ENCODE results near the gene DCAKD. TPM values are rescaled to one million over a fixed set of nuclear protein-coding genes. Genes with fewer than 3 reads are reported as not detected.

DCAKD gene
- total RNA-seq, 2 donors from 2014 or later, result 13.5 to 20.3 TPM

- peaks cover 72% of the 10 kb centered on the region for H3K27me3 Mint-ChIP-seq
- no peak for ATAC-seq
- no peak overlapping the region for H3K27ac Mint-ChIP-seq
- H3K9me3 ChIP-seq (ENCODE audit: control insufficient read depth, low read length, poor library complexity, severe bottlenecking), result no peaks in the 10 kb centered on the region
- DNase-seq, result no peak
- peaks cover 7% of the 10 kb centered on the region for H3K36me3 Mint-ChIP-seq (ENCODE audit: low read depth)
- no peak overlapping the region for H3K4me3 Mint-ChIP-seq
- no peaks in the 10 kb centered on the region for H3K4me1 Mint-ChIP-seq
Observed at GRCh38 chr17:44978807-44979206, 72.6 kb downstream of the DCAKD start.

GRCh38 chr17:44977814-44978550 is 73.5 kb downstream of the DCAKD start:
- ATAC-seq, result no peak
- no peak for DNase-seq
- no peak overlapping the region for H3K27ac Mint-ChIP-seq
- peaks cover 74% of the 10 kb centered on the region for H3K27me3 Mint-ChIP-seq
- H3K4me3 Mint-ChIP-seq, result no peak overlapping the region
- H3K9me3 ChIP-seq (ENCODE audit: control insufficient read depth, low read length, poor library complexity, severe bottlenecking), result no peaks in the 10 kb centered on the region
- peaks cover 7% of the 10 kb centered on the region for H3K36me3 Mint-ChIP-seq (ENCODE audit: low read depth)
- H3K4me1 Mint-ChIP-seq, result no peaks in the 10 kb centered on the region

- peaks cover 83% of the 10 kb centered on the region for H3K27me3 Mint-ChIP-seq
- H3K4me1 Mint-ChIP-seq, result no peaks in the 10 kb centered on the region
- ATAC-seq (no peak), DNase-seq (no peak)
- peaks cover 7% of the 10 kb centered on the region for H3K36me3 Mint-ChIP-seq (ENCODE audit: low read depth)
- no peaks in the 10 kb centered on the region for H3K9me3 ChIP-seq (ENCODE audit: control insufficient read depth, low read length, poor library complexity, severe bottlenecking)
- H3K27ac Mint-ChIP-seq, result no peak overlapping the region
- no peak overlapping the region for H3K4me3 Mint-ChIP-seq
Observed at GRCh38 chr17:44977065-44977464, 74.4 kb downstream of the DCAKD start.

- H3K4me3 Mint-ChIP-seq, result no peak overlapping the region
Observed at GRCh38 chr17:44976206-44976605, 75.2 kb downstream of the DCAKD start.

More at GRCh38 chr17:44976206-44976605, 75.2 kb downstream of the DCAKD start:
- no peak for DNase-seq
- no peak overlapping the region for H3K27ac Mint-ChIP-seq
- H3K4me1 Mint-ChIP-seq, result no peaks in the 10 kb centered on the region
- peaks cover 83% of the 10 kb centered on the region for H3K27me3 Mint-ChIP-seq
- no peaks in the 10 kb centered on the region for H3K9me3 ChIP-seq (ENCODE audit: control insufficient read depth, low read length, poor library complexity, severe bottlenecking)
- peaks cover 7% of the 10 kb centered on the region for H3K36me3 Mint-ChIP-seq (ENCODE audit: low read depth)
- ATAC-seq, result no peak

Other genes starting within 250 kb of the DCAKD start
- not detected for gene GJC1, start 221.3 kb downstream of the DCAKD start, total RNA-seq
- gene HIGD1B, start 203.7 kb downstream of the DCAKD start, total RNA-seq, result not detected
- gene EFTUD2, start 152.2 kb downstream of the DCAKD start, total RNA-seq, result 100 to 1,000 TPM; 109 to 133 TPM
- under 1 TPM in 1 of 2 donors, not detected in 1; 0.18 TPM for gene GFAP, start 136.1 kb downstream of the DCAKD start, total RNA-seq
- gene KIF18B, start 103.9 kb downstream of the DCAKD start, total RNA-seq, result under 1 TPM in 1 of 2 donors, not detected in 1; 0.08 TPM
- not detected for gene C1QL1, start 83.3 kb downstream of the DCAKD start, total RNA-seq
- 10 to 100 TPM; 78.2 to 85.9 TPM for gene NMT1, start 9.7 kb upstream of the DCAKD start, total RNA-seq
- 1 to 10 TPM; 3.7 to 5.0 TPM for gene PLCD3, start 80.9 kb upstream of the DCAKD start, total RNA-seq
- gene ACBD4, start 84.1 kb upstream of the DCAKD start, total RNA-seq, result 10 to 100 TPM; 13.6 to 18.9 TPM
- gene HEXIM1, start 96.8 kb upstream of the DCAKD start, total RNA-seq, result 10 to 100 TPM; 52.4 to 71.8 TPM
- gene HEXIM2, start 110.2 kb upstream of the DCAKD start, total RNA-seq, result 10 to 100 TPM in 1 of 2 donors, 1 to 10 TPM in 1; 1.5 to 12.3 TPM
- 100 to 1,000 TPM; 509 to 550 TPM for gene FMNL1, start 170.3 kb upstream of the DCAKD start, total RNA-seq
- gene SPATA32, start 210.5 kb upstream of the DCAKD start, total RNA-seq, result under 1 TPM in 1 of 2 donors, not detected in 1; 0.17 TPM

All from T-helper 17 cell (primary cell).